Stimulated activated CD8-positive, alpha-beta memory T cell treated with anti-CD3 and anti-CD28 coated beads, Interleukin-12 subunit alpha, Interleukin-12 subunit beta, amount 100 ng/mL, for 1 hour (primary cell): ENCODE data around the gene ZNF710.

ENCODE experiments used
- DNase-seq: peaks from one replicate; pipeline ENCODE4 v3.0.0-alpha.2; 2020; ENCODE audit warnings: low read depth

The ZNF710 gene

GRCh38 chr15:90039996-90040395 lies 38.9 kb downstream of the ZNF710 start:
- DNase-seq: no peak

GRCh38 chr15:90040618-90041017 lies 39.5 kb downstream of the ZNF710 start:
- no peak for DNase-seq

- no peak for DNase-seq
Measured at GRCh38 chr15:90042356-90042755, 41.2 kb downstream of the ZNF710 start.

- no peak for DNase-seq
Measured at GRCh38 chr15:90042766-90043529, 41.8 kb downstream of the ZNF710 start.

- DNase-seq: no peak
Measured at GRCh38 chr15:90043530-90044010, 42.4 kb downstream of the ZNF710 start.

- no peak for DNase-seq
Measured at GRCh38 chr15:90044191-90044590, 43.1 kb downstream of the ZNF710 start.

GRCh38 chr15:90044916-90045371 lies 43.8 kb downstream of the ZNF710 start:
- DNase-seq: no peak

- DNase-seq: no peak
Measured at GRCh38 chr15:90046289-90046688, 45.2 kb downstream of the ZNF710 start.

GRCh38 chr15:90046911-90047392 lies 45.8 kb downstream of the ZNF710 start:
- DNase-seq: no peak

GRCh38 chr15:90047956-90048575 lies 46.9 kb downstream of the ZNF710 start:
- no peak for DNase-seq

GRCh38 chr15:90049030-90049429 lies 47.9 kb downstream of the ZNF710 start:
- DNase-seq: no peak

GRCh38 chr15:90049666-90050604 lies 48.8 kb downstream of the ZNF710 start:
- DNase-seq: no peak

GRCh38 chr15:90051874-90052273 lies 50.8 kb downstream of the ZNF710 start:
- no peak for DNase-seq

GRCh38 chr15:90053685-90054466 lies 52.8 kb downstream of the ZNF710 start:
- no peak for DNase-seq

GRCh38 chr15:90054618-90055097 lies 53.5 kb downstream of the ZNF710 start:
- no peak for DNase-seq

- DNase-seq: no peak
Measured at GRCh38 chr15:90055182-90055581, 54.1 kb downstream of the ZNF710 start.

GRCh38 chr15:90056529-90056928 lies 55.4 kb downstream of the ZNF710 start:
- no peak for DNase-seq

GRCh38 chr15:90058308-90058707 lies 57.2 kb downstream of the ZNF710 start:
- DNase-seq: no peak

GRCh38 chr15:90058775-90059174 lies 57.7 kb downstream of the ZNF710 start:
- no peak for DNase-seq

GRCh38 chr15:90059208-90059985 lies 58.3 kb downstream of the ZNF710 start:
- DNase-seq: peak; percentile 20
